ENCODE data around the gene IQSEC1. TPM values are rescaled to one million over a fixed set of nuclear protein-coding genes. Genes with fewer than 3 reads are reported as not detected.

Gene IQSEC1
- polyA plus RNA-seq, 2 of the 4 experiments (the other 2 are of a cell fraction), result 3.7 to 10.7 TPM

DNA sequence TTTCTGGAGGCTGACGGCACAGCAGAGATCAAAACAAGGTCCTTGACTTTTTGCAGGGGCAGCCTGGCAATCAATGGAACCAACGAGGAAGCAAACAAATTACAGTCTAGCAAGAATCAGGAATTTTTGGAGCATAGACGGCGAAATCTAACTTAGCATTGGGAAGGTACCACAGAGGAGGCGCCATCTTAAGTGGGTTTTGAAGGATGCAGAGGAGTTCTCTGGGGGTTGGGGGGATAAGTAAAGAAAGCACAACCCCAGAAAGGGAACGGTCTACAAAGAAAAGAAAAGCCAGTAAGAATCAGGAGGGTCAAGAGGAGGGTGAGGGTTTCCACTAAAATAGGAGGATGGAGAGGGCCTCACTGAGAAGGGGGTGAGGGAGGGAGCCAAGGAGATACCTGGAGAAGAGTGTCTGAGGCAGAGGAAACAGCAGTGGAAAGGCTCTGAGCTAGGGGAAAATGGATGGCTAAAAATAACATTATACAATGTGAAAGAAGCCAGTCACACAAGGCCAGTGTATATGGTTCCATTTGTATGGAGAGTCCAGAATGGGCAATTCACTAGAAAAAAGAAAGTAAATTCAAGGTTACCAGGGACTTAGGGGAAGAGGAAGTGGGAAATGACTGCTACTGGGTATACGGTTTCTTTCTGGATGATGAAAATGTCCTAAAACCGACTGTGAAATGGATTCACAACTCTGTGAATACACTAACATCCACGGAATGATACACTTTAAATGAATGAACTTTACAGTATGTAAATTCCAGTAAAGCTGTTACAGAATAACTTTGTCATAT is 25.2 kb upstream of the IQSEC1 start:
- FAIRE-seq, result no peak
- no peak overlapping the region for H3K4me2 ChIP-seq

DNA sequence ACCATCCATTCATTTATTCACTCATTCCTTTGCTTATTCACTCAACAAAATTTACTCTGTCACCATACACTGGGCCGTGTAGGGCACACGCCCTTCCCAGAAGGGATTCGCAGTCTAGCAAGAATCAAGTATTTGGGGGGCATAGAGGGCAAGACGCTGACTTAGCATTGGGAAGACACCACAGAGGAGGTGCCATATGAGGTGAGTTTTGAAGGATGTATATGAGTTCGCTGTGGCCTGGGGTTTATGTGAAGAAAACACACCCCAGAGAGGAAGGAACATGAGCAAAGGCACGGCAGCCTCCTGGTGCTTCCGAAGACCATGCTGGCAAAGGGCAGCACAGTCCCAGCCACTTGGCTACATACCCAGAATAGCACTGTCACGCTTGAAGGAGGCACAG is 23.1 kb upstream of the IQSEC1 start:
- CTCF ChIA-PET, result interaction anchor here (0.9 to 1.4 kb wide), 3 partner anchors 356 to 400 kb away, joined by 3 to 4 read pairs (median 4); no protein-coding TSS in a partner anchor
- no peak overlapping the region for H3K4me3 ChIP-seq
- H3K4me2 ChIP-seq, result no peak overlapping the region
- WGBS (ENCODE audit: missing lambda C conversion rate), result 84% methylated on average over 8 of the region's 8 CpGs
- FAIRE-seq, result no peak
- H3K27ac ChIP-seq, result no peak overlapping the region
- H3K4me1 ChIP-seq, result no peaks in the 10 kb centered on the region
- H3K9me3 ChIP-seq, result no peaks in the 10 kb centered on the region
- no peak for ATAC-seq
- no peak for DNase-seq (ENCODE audit: low read depth in 1 of 2, low spot score in 1 of 2)
- TF ChIP-seq, protein P1, sequence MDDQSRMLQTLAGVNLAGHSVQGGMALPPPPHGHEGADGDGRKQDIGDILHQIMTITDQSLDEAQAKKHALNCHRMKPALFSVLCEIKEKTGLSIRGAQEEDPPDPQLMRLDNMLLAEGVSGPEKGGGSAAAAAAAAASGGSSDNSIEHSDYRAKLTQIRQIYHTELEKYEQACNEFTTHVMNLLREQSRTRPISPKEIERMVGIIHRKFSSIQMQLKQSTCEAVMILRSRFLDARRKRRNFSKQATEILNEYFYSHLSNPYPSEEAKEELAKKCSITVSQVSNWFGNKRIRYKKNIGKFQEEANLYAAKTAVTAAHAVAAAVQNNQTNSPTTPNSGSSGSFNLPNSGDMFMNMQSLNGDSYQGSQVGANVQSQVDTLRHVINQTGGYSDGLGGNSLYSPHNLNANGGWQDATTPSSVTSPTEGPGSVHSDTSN (IDR thresholded peaks at IDR 0.05), result no peak
- no peak for TF ChIP-seq RNF2 (IDR thresholded peaks at IDR 0.05; ENCODE audit: borderline replicate concordance, low read depth)
- POLR2A ChIA-PET, result no interaction called here

More for the DNA sequence above, 25.2 kb upstream of the IQSEC1 start:
- DNase-seq (ENCODE audit: low read depth in 1 of 2, low spot score in 1 of 2) (no peak), ATAC-seq (no peak)
- WGBS (ENCODE audit: missing lambda C conversion rate), result 70% methylated on average over 9 of the region's 9 CpGs
- H3K4me1 ChIP-seq, result no peaks in the 10 kb centered on the region
- POLR2A ChIA-PET, result no interaction called here
- no peak overlapping the region for H3K27ac ChIP-seq
- H3K4me3 ChIP-seq, result no peak overlapping the region
- CTCF ChIA-PET, result interaction anchor here (0.7 to 1.0 kb wide), 3 partner anchors 15 to 103 kb away, joined by 3 read pairs; no protein-coding TSS in a partner anchor
- TF ChIP-seq HOXB5 (CRISPR knock-in tag; IDR thresholded peaks at IDR 0.05) (no peak), RFX5 (IDR thresholded peaks at IDR 0.05) (no peak)
- no peaks in the 10 kb centered on the region for H3K9me3 ChIP-seq

DNA sequence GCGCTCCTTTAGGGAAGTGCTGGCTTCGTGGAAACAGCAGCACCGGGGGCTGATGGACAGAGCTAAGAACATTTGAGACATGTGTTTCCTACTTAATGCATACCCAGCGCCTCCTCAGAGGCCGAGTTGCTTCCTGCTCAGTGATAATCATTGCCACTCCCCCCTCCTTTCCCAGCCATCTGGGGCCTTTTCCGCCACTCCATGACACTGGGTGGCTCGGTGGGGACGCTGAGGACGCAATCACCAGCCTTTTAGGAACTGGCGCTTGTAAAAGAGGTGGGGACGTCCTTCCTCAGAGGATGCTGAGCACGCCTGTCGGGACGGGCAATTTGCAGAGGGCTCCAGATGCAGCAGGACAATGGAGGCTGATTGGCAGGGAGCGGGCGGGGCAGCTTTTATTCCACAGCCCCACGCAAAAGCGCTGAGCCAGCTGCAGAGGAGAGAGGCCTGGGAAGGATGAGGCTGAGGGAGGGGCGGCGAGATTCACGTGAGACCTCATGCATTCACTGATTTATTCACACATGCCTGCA is 22.2 kb upstream of the IQSEC1 start:
- ATAC-seq (no peak), FAIRE-seq (no peak), DNase-seq (ENCODE audit: low read depth in 1 of 2, low spot score in 1 of 2) (no peak)
- no peak overlapping the region for H3K27ac ChIP-seq
- 85% methylated on average over 21 of the region's 21 CpGs for WGBS (ENCODE audit: missing lambda C conversion rate)
- ChIA-PET CTCF (interaction anchor here (0.5 to 1.4 kb wide), 4 partner anchors 357 to 401 kb away, joined by 3 to 4 read pairs (median 4); no protein-coding TSS in a partner anchor), POLR2A (no interaction called here)
- no peak overlapping the region for H3K4me2 ChIP-seq
- H3K9me3 ChIP-seq, result no peaks in the 10 kb centered on the region
- H3K4me3 ChIP-seq, result no peak overlapping the region
- TF ChIP-seq TP53 (CRISPR knock-in tag; IDR thresholded peaks at IDR 0.05), result no peak
- TF ChIP-seq, protein P2, sequence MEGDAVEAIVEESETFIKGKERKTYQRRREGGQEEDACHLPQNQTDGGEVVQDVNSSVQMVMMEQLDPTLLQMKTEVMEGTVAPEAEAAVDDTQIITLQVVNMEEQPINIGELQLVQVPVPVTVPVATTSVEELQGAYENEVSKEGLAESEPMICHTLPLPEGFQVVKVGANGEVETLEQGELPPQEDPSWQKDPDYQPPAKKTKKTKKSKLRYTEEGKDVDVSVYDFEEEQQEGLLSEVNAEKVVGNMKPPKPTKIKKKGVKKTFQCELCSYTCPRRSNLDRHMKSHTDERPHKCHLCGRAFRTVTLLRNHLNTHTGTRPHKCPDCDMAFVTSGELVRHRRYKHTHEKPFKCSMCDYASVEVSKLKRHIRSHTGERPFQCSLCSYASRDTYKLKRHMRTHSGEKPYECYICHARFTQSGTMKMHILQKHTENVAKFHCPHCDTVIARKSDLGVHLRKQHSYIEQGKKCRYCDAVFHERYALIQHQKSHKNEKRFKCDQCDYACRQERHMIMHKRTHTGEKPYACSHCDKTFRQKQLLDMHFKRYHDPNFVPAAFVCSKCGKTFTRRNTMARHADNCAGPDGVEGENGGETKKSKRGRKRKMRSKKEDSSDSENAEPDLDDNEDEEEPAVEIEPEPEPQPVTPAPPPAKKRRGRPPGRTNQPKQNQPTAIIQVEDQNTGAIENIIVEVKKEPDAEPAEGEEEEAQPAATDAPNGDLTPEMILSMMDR (IDR thresholded peaks at IDR 0.05), result no peak
- no peak for TF ChIP-seq SMC3 (IDR thresholded peaks at IDR 0.05)
- TF ChIP-seq EP300 (IDR thresholded peaks at IDR 0.05), result no peak
- TF ChIP-seq FOXS1 (CRISPR knock-in tag; IDR thresholded peaks at IDR 0.05), result no peak
- no peak for TF ChIP-seq FOSL2 (IDR thresholded peaks at IDR 0.05)
- no peak for TF ChIP-seq FOSL2 (CRISPR knock-in tag; IDR thresholded peaks at IDR 0.05)
- no peak for TF ChIP-seq MYC (IDR thresholded peaks at IDR 0.05; ENCODE audit: borderline replicate concordance, low read length)
- TF ChIP-seq, protein P3, sequence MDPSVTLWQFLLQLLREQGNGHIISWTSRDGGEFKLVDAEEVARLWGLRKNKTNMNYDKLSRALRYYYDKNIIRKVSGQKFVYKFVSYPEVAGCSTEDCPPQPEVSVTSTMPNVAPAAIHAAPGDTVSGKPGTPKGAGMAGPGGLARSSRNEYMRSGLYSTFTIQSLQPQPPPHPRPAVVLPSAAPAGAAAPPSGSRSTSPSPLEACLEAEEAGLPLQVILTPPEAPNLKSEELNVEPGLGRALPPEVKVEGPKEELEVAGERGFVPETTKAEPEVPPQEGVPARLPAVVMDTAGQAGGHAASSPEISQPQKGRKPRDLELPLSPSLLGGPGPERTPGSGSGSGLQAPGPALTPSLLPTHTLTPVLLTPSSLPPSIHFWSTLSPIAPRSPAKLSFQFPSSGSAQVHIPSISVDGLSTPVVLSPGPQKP (IDR thresholded peaks at IDR 0.05; ENCODE audit: low read depth, low read length), result no peak
- TF ChIP-seq HEYL (CRISPR knock-in tag; IDR thresholded peaks at IDR 0.05), result no peak
- no peak for TF ChIP-seq RNF2 (IDR thresholded peaks at IDR 0.05; ENCODE audit: borderline replicate concordance, low read depth)
- TF ChIP-seq, protein P1 (IDR thresholded peaks at IDR 0.05), result no peak
- TF ChIP-seq SREBF2 (IDR thresholded peaks at IDR 0.05), result no peak
- TF ChIP-seq EHMT2 (IDR thresholded peaks at IDR 0.05; ENCODE audit: low read depth), result no peak
- no peak for TF ChIP-seq MAZ (IDR thresholded peaks at IDR 0.05; ENCODE audit: borderline replicate concordance, low read depth, low read length)
- no peak for TF ChIP-seq NFE2L2 (conservative IDR thresholded peaks at IDR 0.05; ENCODE audit: low read length)
- no peak for TF ChIP-seq HDAC2 (IDR thresholded peaks at IDR 0.05)
- no peak for TF ChIP-seq PHF8 (IDR thresholded peaks at IDR 0.05; ENCODE audit: borderline replicate concordance, low read depth)
- H3K4me1 ChIP-seq, result no peaks in the 10 kb centered on the region

Data from A549 (cell line).